Liver (tissue), 3 donors: ENCODE results near the gene ENTHD1.

Source experiments
- FOXA1 ChIP-seq: IDR thresholded peaks from 2 replicates; pipeline ENCODE4 v1.6.1; 2016; ENCODE audit warnings: antibody characterized with exemption
- HNF4A ChIP-seq, 2 donors: conservative IDR thresholded peaks; 2 replicates each; pipeline ENCODE4 v1.6.1; 2016; ENCODE audit warnings: antibody characterized with exemption in 2 of 2, mild to moderate bottlenecking in 2 of 2
- JUND ChIP-seq, 2 donors: IDR thresholded peaks; 2 replicates each; pipeline ENCODE4 v1.6.1; 2016; ENCODE audit warnings: antibody characterized with exemption in 2 of 2
- NR2F2 ChIP-seq: IDR thresholded peaks from 2 replicates; pipeline ENCODE4 v1.6.1; 2016; ENCODE audit warnings: antibody characterized with exemption
- RAD21 ChIP-seq, 2 donors: IDR thresholded peaks; 2 replicates each; pipeline ENCODE4 v1.6.1; 2016; ENCODE audit warnings: antibody characterized with exemption in 2 of 2, mild to moderate bottlenecking in 2 of 2
- RXRA ChIP-seq, 2 donors: IDR thresholded peaks; 2 replicates each; pipeline ENCODE4 v1.6.1; 2017 to 2018; ENCODE audit warnings: antibody characterized with exemption in 2 of 2, mild to moderate bottlenecking in 1 of 2
- TAF1 ChIP-seq: conservative IDR thresholded peaks from 2 replicates; pipeline ENCODE4 v1.6.1; 2016; ENCODE audit warnings: antibody characterized with exemption, mild to moderate bottlenecking
- YY1 ChIP-seq: IDR thresholded peaks from 2 replicates; pipeline ENCODE4 v1.6.1; 2016; ENCODE audit warnings: antibody characterized with exemption, mild to moderate bottlenecking
- TF ChIP-seq, protein P1 (sequence below): fragments of 150-350 bp; IDR thresholded peaks from 2 replicates; pipeline ENCODE4 v1.5.1; 2017; ENCODE audit warnings: improper control_type of control experiment, low read depth, low read length; ENCODE audit not compliant: missing input control
- TF ChIP-seq, protein P2 (sequence below): IDR thresholded peaks from 2 replicates; pipeline ENCODE4 v1.6.1; 2016; ENCODE audit warnings: antibody characterized with exemption
- TF ChIP-seq, protein P3 (sequence below): IDR thresholded peaks from 2 replicates; pipeline ENCODE4 v1.6.1; 2016; ENCODE audit warnings: antibody characterized with exemption
- TF ChIP-seq, protein P4 (sequence below): IDR thresholded peaks from 2 replicates; pipeline ENCODE4 v1.6.1; 2016; ENCODE audit warnings: antibody characterized with exemption
- TF ChIP-seq, protein P5 (sequence below): IDR thresholded peaks from 2 replicates; pipeline ENCODE4 v1.6.1; 2016; ENCODE audit warnings: antibody characterized with exemption, mild to moderate bottlenecking
- donor health status: healthy.
- donor health status: healthy.

DNA sequence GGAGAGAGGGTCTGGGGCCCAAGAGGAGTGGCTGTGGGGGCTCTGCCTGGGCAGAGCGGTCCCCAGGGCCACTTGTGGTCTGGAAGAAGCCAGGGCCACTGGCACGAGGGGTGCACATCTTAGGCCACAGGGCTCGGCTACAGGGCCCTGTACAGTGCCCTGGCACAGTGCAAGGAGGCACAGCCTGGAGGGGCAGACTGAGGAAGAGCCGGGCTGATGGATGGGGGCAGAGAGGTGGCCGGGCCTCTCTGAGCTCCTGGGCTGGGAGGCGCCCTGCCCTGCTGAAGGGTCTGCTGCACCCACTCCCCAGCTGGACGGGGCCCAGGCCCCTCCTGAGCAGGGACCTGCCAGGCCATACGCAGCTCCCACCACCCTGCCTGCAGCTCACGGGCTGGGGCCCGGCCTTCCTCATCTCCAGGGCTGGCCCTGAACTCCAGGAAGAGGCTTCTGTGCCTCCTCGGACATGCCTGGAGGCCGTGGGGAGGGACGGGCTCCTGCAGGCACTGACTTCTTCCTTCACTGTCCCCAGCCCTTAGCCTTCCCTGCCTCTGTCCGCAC, 199.5 kb downstream of the ENTHD1 start:
- no peak for TF ChIP-seq TAF1
- TF ChIP-seq, protein P1, sequence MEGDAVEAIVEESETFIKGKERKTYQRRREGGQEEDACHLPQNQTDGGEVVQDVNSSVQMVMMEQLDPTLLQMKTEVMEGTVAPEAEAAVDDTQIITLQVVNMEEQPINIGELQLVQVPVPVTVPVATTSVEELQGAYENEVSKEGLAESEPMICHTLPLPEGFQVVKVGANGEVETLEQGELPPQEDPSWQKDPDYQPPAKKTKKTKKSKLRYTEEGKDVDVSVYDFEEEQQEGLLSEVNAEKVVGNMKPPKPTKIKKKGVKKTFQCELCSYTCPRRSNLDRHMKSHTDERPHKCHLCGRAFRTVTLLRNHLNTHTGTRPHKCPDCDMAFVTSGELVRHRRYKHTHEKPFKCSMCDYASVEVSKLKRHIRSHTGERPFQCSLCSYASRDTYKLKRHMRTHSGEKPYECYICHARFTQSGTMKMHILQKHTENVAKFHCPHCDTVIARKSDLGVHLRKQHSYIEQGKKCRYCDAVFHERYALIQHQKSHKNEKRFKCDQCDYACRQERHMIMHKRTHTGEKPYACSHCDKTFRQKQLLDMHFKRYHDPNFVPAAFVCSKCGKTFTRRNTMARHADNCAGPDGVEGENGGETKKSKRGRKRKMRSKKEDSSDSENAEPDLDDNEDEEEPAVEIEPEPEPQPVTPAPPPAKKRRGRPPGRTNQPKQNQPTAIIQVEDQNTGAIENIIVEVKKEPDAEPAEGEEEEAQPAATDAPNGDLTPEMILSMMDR = no peak
- TF ChIP-seq JUND (IDR thresholded peaks at IDR 0.05) = no peak
- TF ChIP-seq, protein P2, sequence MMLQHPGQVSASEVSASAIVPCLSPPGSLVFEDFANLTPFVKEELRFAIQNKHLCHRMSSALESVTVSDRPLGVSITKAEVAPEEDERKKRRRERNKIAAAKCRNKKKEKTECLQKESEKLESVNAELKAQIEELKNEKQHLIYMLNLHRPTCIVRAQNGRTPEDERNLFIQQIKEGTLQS = no peak
- TF ChIP-seq, protein P3, sequence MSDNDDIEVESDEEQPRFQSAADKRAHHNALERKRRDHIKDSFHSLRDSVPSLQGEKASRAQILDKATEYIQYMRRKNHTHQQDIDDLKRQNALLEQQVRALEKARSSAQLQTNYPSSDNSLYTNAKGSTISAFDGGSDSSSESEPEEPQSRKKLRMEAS = no peak
- TF ChIP-seq, protein P4, sequence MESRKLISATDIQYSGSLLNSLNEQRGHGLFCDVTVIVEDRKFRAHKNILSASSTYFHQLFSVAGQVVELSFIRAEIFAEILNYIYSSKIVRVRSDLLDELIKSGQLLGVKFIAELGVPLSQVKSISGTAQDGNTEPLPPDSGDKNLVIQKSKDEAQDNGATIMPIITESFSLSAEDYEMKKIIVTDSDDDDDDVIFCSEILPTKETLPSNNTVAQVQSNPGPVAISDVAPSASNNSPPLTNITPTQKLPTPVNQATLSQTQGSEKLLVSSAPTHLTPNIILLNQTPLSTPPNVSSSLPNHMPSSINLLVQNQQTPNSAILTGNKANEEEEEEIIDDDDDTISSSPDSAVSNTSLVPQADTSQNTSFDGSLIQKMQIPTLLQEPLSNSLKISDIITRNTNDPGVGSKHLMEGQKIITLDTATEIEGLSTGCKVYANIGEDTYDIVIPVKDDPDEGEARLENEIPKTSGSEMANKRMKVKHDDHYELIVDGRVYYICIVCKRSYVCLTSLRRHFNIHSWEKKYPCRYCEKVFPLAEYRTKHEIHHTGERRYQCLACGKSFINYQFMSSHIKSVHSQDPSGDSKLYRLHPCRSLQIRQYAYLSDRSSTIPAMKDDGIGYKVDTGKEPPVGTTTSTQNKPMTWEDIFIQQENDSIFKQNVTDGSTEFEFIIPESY = no peak
- TF ChIP-seq RAD21 (IDR thresholded peaks at IDR 0.05) = no peak
- no peak for TF ChIP-seq YY1
- no peak for TF ChIP-seq RXRA (IDR thresholded peaks at IDR 0.05)
- TF ChIP-seq, protein P5, sequence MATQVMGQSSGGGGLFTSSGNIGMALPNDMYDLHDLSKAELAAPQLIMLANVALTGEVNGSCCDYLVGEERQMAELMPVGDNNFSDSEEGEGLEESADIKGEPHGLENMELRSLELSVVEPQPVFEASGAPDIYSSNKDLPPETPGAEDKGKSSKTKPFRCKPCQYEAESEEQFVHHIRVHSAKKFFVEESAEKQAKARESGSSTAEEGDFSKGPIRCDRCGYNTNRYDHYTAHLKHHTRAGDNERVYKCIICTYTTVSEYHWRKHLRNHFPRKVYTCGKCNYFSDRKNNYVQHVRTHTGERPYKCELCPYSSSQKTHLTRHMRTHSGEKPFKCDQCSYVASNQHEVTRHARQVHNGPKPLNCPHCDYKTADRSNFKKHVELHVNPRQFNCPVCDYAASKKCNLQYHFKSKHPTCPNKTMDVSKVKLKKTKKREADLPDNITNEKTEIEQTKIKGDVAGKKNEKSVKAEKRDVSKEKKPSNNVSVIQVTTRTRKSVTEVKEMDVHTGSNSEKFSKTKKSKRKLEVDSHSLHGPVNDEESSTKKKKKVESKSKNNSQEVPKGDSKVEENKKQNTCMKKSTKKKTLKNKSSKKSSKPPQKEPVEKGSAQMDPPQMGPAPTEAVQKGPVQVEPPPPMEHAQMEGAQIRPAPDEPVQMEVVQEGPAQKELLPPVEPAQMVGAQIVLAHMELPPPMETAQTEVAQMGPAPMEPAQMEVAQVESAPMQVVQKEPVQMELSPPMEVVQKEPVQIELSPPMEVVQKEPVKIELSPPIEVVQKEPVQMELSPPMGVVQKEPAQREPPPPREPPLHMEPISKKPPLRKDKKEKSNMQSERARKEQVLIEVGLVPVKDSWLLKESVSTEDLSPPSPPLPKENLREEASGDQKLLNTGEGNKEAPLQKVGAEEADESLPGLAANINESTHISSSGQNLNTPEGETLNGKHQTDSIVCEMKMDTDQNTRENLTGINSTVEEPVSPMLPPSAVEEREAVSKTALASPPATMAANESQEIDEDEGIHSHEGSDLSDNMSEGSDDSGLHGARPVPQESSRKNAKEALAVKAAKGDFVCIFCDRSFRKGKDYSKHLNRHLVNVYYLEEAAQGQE = no peak
- TF ChIP-seq FOXA1 = no peak
- TF ChIP-seq NR2F2 = no peak
- TF ChIP-seq HNF4A (conservative IDR thresholded peaks at IDR 0.05) = no peak
